Ovary (tissue), 3 donors: ENCODE data around the gene GALNT5.

Experiments used
- CTCF ChIP-seq, 3 donors: fragments of 450-650 bp in 2 of 3; fragments of 200-600 bp in 1 of 3; IDR thresholded peaks; one replicate each; pipeline versions ENCODE4 v1.5.1 to v1.8.0; 2016 to 2022; ENCODE audit warnings: antibody characterized with exemption in 3 of 3, mild to moderate bottlenecking in 1 of 3
- EP300 ChIP-seq: sonication (generic); formaldehyde crosslinking; IDR thresholded peaks from one replicate; pipeline ENCODE4 v1.6.1; 2017; ENCODE audit warnings: antibody characterized with exemption
- donor health status: DM: no; HTN: no; CAD: no.

GRCh38 chr2:157296490-157296889, 39.0 kb downstream of the GALNT5 start:
- TF ChIP-seq CTCF (IDR thresholded peaks at IDR 0.05) = no peak
- TF ChIP-seq EP300 = no peak
